Right hindlimb (tissue), 1 donor: ENCODE measurements around the gene MEGF9.

Experiments
- DNase-seq: peaks from one replicate; pipeline ENCODE4 v3.0.0-alpha.2; 2018

Gene MEGF9

GRCh38 chr9:120701248-120701647 lies 13.0 kb downstream of the MEGF9 start:
- DNase-seq = no peak

- DNase-seq = no peak
Observed at GRCh38 chr9:120698766-120699165, 15.5 kb downstream of the MEGF9 start.

GRCh38 chr9:120697448-120697847 lies 16.8 kb downstream of the MEGF9 start:
- no peak for DNase-seq

GRCh38 chr9:120696551-120697230 lies 17.6 kb downstream of the MEGF9 start:
- DNase-seq = no peak

- DNase-seq = no peak
Observed at GRCh38 chr9:120694559-120694958, 19.7 kb downstream of the MEGF9 start.

GRCh38 chr9:120693700-120694008 lies 20.6 kb downstream of the MEGF9 start:
- DNase-seq = no peak

GRCh38 chr9:120692901-120693699 lies 21.2 kb downstream of the MEGF9 start:
- no peak for DNase-seq

- no peak for DNase-seq
Observed at GRCh38 chr9:120690372-120690771, 23.9 kb downstream of the MEGF9 start.

- no peak for DNase-seq
Observed at GRCh38 chr9:120689860-120690259, 24.4 kb downstream of the MEGF9 start.

GRCh38 chr9:120688758-120689157 lies 25.5 kb downstream of the MEGF9 start:
- DNase-seq = no peak

- DNase-seq = no peak
Observed at GRCh38 chr9:120683150-120683549, 31.1 kb downstream of the MEGF9 start.

GRCh38 chr9:120681121-120681520 lies 33.1 kb downstream of the MEGF9 start:
- no peak for DNase-seq

GRCh38 chr9:120680579-120680978 lies 33.7 kb downstream of the MEGF9 start:
- no peak for DNase-seq

- DNase-seq = no peak
Observed at GRCh38 chr9:120680161-120680560, 34.1 kb downstream of the MEGF9 start.

- DNase-seq = no peak
Observed at GRCh38 chr9:120677965-120678364, 36.3 kb downstream of the MEGF9 start.

- DNase-seq = no peak
Observed at GRCh38 chr9:120676767-120677402, 37.4 kb downstream of the MEGF9 start.

GRCh38 chr9:120668399-120668798 lies 45.9 kb downstream of the MEGF9 start:
- no peak for DNase-seq

GRCh38 chr9:120663950-120664349 lies 50.3 kb downstream of the MEGF9 start:
- no peak for DNase-seq

- DNase-seq = no peak
Observed at GRCh38 chr9:120663380-120663779, 50.9 kb downstream of the MEGF9 start.

GRCh38 chr9:120662513-120662912 lies 51.8 kb downstream of the MEGF9 start:
- DNase-seq = no peak

GRCh38 chr9:120659676-120660075 lies 54.6 kb downstream of the MEGF9 start:
- no peak for DNase-seq

- no peak for DNase-seq
Observed at GRCh38 chr9:120659209-120659608, 55.1 kb downstream of the MEGF9 start.

GRCh38 chr9:120655005-120655622 lies 59.2 kb downstream of the MEGF9 start:
- DNase-seq = no peak

- DNase-seq = no peak
Observed at GRCh38 chr9:120654272-120654671, 60.0 kb downstream of the MEGF9 start.
